Measurements from ENCODE around the gene TBC1D5.
"Not testable (repeated sequence)": the region's sequence is repeated elsewhere in the genome, so short reads cannot be mapped to it uniquely, and the experiment has no call there.

Gene TBC1D5

DNA sequence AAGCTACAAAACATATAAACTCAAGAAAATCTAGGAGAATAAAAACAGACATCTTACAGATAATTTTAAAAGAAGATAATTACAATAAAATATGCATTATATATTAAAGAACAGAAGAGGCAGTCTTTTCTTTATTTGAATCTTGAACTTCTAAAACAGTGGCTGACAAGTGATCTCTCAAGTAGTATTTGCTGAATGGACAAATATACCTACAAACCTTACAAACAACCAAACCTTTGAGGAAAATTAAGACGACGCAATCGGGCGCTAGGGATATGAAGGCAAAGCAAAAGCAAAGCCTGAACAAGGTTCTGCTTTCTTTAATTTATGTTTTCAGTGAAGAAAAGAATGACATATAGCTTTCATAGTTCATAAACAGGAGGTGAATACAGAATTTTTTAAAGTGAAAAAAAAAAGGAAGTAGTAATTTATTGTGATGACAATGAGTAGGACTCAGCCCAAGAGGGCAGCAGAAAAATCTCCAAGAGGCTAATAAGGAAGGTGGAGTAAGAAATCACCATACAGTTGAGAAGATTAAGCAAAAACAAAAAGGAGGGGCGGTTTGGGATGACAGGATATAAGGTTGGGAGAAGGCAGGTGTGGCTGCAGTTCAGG lies 347.8 kb downstream of the TBC1D5 start:
- DNase-seq = no peak

DNA sequence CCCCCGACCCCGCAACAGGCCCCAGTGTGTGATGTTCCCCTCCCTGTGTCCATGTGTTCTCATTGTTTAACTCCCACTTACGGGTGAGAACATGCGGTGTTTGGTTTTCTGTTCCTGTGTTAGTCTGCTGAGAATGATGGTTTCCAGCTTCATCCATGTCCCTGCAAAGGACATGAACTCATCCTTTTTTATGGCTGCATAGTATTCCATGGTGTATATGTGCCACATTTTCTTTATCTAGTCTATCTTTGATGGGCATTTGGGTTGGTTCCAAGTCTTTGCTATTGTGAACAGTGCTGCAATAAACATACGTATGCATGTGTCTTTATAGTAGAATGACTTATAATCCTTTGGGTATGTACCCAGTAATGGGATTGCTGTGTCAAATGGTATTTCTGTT lies 349.9 kb downstream of the TBC1D5 start:
- DNase-seq = not testable (repeated sequence)

DNA sequence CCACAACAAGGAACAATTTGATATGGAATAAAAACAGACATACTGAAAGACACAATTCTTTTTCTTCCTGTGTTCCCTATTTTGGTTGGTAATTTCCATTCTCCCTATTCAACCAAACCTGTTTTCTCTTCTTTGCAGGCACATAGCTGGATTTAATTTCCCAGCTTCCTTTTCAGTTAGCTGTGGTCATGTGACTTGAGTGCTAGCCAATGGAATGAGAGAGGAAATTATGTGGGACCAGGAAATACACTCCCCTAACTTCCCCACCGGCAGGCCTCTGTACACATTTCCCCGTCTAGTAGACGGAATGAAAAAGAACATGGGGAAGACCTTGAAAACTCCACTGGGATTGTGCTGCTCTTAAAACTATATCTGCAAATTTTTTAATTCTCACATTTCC lies 351.6 kb downstream of the TBC1D5 start:
- no peak for DNase-seq

DNA sequence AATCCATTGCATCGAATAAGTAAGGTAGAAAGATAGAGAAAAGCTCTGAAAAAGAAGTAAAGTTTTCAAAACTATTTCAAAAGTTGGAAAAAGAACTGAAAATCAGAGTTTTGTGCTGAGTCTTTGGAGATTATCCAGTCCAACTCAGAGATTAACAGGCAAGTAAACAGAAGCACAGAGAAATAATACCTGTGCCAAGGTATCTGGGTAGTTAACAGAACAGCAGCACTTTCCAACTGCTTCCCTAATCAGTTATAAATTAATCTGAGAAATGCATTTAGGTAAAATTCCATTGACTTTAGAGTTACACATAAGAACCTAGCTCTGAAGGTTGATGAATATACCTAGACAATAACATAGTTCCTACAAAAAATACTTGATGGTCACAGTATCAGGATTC lies 355.3 kb downstream of the TBC1D5 start:
- no peak for DNase-seq

DNA sequence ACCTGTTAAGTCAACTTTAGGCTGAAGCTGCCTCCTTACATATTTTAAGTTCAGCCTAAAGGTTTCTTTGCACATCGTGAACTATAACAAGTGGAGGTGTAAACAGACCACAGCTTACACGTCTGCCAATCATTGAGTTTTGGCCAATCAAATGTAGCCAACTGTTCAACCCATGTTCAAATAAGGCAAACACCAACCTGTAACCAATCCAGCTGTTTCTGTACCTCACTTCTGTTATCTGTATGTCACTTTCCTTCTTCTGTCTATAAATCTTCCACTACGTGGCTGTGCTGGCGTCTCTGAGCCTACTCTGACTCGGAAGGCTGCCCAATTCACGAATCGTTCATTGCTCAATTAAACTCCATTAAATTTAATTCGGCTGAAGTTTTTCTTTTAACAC lies 356.0 kb downstream of the TBC1D5 start:
- no peak for DNase-seq

DNA sequence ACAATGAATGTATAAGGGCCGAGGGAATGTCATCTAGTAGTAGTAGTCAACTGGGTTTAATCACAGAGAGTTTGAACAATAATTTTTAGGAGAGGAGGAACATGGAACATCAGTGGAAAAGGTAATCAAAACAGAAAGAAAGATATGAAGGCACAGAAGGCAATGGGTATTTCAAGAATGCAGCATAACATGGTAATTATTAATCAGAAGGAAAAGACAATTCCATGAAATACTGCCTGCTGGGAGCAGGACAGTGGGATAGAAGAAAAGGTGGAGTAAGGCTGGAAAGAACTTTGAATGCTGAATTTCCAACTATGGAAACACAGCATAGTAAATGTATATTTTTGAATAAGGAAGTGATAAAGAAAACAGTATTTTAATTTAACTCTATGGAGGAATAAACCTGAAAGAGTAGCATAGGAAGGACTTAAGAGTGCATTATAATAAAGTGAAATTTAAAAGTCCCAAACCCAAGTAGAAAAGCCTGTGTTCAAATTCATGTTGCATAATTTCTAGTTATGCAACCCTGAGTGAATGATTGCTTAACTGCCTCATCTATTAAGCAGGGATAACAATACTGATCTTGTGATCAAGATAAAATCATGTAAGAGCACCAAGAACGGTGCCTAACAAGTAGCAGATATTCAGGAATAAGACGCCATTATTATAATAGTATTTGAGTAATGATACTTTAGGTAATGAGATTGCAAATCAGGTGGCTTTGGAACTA lies 357.7 kb downstream of the TBC1D5 start:
- DNase-seq = no peak

DNA sequence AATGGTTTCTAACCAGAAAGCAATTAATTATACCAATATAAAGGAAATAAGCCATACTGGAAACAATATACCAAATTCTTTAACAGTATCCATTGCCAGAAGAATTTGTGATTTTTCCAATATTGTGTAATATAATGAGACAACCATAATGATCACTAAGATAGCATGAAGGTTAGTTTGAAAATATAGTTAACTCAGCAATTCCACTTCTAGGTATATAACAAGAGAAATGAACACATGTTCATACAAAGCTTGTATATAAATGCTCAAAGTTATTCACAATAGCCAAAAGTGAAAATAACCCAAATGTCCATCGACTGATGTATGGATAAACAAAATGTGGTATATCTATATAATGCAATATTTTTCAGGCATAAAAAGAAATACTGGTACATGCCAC lies 369.1 kb downstream of the TBC1D5 start:
- DNase-seq = no peak

DNA sequence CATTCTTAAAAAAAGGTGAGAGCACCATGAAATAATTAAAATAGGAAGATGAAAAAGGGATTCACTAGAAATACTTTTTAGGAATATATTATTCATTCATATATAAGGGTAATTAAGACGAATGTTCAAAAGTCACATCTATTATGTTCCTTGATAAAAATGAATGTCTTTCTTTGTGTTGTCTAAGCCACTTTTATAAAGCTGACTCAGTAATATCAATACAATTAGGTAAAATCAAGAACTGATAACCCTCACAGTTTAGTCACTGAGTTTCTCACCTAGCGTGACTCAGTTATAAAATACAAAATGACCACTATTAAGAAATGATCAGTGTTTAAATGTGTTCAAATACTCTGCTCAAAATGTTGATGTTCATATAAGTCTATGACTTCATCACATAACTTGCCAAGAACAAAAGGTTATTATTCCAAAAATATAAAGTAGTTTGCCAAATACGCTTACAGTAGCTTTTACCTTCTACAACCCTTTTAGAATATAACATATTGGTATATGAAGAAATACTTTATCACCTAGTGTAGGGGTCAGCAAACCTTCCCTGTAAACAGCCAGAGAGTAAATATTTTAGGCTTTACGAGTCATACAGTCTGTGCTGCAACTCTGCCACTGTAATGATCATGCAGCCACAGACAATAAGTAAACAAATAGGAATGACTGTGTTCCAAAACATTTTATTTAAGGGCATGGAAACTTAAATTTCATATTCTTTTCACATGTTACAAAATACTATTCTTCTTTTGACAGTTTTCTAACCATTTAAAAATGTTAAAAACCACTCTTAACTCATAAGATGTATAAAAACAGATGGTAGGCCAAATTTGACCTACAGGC lies 369.8 kb downstream of the TBC1D5 start:
- no peak for DNase-seq

DNA sequence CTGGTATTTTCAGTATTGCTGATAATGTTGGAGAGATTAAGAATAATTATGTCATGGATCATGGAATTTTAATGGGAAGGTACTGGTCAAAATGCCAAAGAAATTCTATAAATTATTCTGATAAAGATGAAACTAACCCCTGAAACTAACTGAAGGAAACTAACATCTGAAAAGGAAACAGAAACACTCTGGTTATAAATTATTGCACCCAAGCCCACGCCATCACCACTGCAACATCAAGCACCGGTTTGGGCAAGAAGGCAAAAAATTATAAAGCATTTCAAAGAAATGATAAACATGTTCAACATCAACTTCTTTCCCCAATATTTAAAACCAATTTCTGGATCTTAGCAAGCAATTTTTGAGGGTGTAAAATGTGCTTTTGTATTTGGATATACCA lies 372.5 kb downstream of the TBC1D5 start:
- no peak for DNase-seq

DNA sequence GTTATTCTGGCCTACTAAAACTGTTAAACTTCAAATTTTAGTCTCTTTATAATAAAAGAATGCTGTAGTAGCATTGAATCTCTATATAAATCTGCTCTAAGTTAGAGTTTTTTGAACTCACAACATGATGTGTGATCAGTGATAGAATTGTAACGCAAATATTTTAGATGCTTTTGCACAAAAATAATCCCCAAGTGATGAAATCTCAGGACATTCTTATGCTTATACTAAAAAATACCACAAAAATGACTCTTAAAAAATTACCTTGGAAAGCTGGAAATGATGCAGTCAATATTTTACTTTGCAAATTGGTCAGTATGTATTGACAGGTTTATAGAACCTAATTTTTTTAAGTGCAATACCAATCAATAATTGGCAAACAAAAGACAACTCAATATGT lies 375.3 kb downstream of the TBC1D5 start:
- DNase-seq = no peak

DNA sequence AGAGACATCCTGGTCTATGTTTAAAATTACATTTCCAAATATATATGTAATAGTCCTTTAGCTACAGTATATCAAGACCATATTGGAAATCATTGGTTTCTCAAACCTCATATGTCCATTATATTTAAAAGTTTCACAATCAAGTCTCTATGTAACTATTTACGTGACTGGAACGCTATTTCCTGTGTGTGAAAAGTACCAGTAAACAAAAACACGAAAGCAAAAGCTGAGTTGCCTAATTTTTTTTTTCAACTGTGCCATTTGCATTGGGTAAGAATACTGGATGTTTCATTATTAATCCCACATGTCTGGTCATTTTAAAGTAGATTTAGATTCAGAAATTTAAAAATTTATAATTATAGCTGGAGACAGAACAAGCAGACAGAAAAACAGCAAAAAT lies 381.4 kb downstream of the TBC1D5 start:
- DNase-seq = no peak

DNA sequence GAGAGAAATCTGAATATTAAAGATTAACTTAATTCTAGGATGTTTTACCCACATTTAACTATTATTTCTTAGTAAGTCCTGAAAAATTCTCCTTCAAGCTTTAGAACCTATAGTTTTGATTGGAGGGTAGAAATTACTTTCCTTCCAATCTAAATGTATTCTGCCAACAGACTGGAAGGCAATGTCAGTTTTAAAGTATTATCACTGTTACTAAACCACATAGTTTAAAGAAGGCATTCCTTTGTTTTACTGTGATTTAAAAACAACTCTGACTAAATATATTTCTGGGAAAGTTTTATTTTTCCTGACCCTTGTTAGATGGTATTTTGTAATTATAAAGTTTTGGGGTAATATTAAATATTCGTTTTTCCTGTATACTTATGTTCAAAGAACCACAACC lies 382.5 kb downstream of the TBC1D5 start:
- DNase-seq = no peak

DNA sequence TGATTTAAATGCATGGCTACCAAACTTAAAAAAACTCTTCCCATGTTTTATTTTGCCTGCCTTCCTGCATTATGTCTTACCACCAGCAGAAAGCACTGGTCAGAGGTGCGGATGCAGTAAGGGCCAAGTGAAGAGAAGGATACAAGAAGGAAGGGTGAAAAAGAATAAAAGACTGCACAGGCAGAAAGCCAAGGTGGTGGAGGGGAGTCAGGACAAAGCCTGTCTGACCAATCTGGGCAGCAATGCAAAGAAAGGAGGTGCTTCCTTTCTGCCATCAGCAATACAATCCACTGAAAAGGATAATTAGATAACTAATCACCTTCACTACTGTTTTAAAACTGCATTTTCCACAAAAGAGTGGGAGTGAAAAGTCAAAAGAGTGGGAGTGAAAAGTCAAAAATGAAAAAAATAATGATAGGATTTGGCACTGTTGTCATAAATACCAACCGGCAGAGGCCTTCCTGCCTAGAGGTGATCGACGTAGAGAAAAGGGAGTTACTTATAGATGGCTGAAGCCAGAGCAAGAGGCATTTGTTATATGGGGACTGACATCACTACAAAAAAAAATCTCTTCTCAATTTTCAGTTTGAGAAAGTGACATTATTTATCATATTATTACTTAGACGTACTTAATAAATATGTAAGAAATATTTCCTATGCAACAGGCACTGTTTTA lies 385.3 kb downstream of the TBC1D5 start:
- DNase-seq = no peak

DNA sequence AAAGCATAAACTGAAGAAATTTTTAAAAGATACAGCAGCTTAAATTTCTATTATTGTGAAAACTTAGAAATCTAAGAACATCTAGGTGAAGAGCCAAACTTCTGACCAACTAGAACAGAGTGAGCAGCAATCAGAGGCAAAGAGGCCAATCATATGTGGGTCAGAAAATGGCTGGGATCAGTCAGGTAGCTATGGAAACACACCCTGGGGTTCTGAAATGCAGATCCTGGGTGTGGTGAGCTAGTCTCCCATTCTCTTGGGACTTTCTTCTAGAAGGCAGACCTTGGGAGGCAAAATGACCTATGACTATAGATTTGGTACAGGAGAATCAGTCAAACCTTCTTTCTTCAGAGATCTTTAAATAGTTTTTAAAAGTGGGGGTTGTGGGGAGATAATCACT lies 385.8 kb downstream of the TBC1D5 start:
- DNase-seq = no peak

DNA sequence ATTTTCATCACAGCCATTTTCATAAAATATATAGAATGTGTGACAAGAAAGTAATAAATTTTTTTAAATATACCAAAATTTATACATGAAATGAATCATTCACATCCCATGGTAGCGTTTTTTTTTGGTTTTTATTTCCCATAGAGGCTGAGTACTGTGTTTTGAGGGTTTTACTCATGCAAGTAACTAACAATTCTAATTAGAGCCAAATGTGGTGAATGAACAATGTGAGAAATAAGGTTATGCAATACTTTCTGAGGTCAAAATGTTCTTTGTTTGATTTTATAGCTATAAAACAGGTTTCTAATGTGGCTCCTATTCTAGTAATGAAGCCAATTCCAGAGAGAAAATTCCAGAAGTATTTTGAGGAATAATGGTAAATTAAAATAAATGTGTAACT lies 386.8 kb downstream of the TBC1D5 start:
- DNase-seq = no peak

DNA sequence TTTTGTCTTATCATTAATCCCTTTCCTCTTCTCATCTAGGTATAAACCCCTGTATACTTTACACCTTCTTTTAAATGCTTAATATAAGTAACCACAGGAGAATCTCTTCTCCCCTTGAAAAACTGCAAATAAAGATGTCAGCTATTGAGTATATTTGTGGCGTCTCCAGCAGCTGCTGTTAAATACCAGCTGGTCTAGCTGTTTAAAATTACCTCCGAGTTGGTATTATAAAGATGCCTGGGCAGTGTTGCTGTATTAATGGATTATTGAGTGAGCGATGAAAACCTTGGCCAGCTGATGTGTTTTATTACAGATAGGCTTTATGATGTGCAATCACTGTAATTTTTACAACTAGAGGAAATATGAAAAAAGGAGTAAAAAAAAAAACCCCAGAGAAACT lies 388.1 kb downstream of the TBC1D5 start:
- DNase-seq = no peak

DNA sequence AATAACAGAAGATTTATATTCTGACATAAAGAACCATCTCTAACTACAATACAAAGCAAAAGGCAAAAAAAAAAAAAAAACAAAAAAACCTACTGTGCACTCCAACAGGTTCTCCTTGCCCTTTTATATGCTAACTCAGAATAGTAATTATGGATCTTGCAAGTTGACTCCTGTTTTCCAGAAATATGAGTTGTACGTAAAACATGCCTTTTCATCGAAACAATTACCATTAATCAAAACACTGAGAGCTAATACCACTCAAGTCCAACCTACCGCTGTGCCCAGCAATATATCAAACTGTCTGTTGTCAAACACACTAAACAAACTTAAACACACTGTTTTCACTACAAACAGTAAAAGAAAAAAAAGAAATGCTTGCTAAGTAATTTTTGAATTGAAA lies 389.8 kb downstream of the TBC1D5 start:
- no peak for DNase-seq

DNA sequence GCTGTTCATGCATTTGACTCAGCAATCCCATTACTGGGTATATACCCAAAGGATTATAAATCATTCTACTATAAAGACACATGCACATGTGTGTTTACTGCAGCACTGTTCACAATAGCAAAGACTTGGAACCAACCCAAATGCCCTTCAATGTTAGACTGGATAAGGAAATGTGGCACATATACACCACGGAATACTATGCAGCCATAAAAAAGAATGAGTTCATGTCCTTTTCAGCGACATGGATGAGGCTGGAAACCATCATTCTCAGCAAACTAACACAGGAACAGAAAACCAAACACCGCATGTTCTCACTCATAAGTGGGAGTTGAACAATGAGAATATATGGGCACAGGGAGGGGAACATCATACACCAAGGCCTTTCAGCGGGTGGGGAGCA lies 391.2 kb downstream of the TBC1D5 start:
- DNase-seq = not testable (repeated sequence)

DNA sequence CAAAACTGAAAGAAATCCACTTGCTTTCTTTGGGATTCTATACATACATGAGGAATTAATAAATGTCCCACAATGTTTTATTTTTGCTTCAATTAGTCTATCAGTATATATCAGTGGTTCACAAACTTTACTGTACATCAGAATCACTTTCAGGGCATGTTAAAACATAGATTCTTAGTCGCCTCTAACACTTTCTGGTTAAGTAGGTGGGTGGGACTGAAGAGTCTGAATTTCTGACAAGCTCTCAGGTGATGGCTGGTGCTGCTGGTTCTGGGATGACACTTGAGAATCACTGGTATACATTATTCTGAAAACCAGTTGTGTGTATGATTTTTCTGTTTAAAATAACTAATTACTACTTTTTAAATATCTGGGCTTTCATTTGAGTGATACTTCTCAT lies 393.3 kb downstream of the TBC1D5 start:
- DNase-seq = no peak

DNA sequence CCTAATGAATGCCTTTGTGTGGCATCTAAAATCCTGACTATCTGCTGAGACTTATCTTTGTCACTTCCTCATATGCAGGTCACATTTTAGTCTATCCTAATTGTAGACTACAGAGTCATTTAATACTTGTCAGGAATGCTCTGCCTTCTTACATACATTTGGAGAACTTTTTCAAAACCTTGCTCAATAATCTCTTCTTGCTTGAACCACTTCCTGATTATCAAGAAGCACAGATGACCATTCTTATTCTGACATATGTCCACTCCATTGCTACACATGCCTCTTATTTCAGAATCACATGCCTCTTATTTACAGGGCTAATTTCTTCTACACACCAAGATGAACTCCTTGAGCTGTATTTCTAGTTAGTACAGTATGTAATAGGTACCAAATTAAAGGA lies 400.3 kb downstream of the TBC1D5 start:
- no peak for DNase-seq

DNA sequence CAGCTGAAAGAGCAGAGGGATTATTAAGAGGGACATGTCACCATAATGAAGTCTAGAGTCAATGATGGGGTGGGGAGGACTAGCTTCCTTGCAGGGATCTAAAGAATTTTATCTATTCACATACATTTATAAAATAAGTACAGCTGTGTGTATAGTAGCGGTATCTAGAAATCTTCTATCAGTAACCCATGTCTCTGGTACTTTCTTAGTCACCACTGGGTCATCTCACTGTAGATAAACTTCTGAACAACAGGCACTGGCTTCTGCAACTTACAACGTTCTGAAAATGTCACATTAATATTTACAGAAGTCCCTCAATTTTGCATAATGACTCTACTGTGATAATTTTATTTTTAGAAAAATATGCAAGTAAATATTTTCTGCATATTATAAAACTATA lies 401.7 kb downstream of the TBC1D5 start:
- DNase-seq = no peak

DNA sequence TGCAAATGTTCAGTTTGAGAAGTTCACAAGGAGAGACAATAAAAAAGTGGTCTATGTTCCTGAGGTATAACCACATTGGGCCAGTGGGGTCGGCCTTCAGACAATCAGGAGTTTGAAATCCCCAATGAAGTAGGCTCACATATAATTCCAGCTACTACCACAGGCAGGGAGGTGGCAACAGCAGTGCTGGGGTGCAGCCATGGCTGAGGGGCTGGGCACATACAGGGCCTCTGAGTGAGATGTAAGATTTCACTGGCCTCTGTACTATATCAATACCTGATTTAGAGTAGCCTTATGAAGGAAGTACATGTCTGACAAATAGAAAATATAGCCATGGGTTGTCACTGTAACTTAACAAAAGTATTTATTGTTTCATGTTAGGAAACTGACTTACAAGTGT lies 402.2 kb downstream of the TBC1D5 start:
- DNase-seq = no peak

DNA sequence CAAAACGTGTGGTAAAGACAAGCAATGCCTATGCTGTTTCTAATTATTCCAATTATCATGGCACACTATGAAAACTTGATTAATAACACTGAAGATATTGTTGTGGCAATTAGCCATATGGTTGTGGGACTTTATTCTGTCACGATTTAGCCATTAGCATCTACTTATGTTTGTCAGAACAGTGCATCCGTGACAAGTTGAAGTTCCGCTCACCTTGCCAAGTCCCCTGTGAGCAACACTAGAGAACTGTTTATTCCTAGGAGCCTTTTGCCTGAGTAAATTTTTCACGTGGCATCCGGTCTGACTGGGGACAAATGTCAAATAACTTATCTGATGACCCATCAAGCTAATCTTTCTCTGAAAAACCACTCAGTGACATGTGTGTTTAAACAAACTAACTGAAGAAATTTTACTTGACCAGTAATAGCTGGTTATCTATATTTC lies 403.3 kb downstream of the TBC1D5 start:
- no peak for DNase-seq

DNA sequence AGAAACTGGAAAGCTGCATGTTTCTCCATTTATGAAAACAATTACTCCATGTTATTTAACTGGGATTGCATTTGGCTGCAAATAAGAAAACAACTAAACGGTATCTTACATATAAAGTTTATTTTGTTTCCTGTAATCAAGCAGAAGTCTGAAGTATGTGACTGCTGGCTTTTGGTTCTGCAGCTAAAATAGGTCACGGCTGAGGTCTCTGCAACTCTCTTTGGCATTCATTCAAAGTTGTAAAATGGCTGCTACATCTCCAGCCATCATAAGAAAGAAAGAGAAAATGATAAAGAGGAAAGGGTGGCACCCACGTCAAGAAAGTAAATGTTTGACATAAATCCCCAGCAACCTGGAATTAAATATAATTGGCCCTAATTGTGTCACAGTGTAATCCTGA lies 406.1 kb downstream of the TBC1D5 start:
- no peak for DNase-seq

Measured in activated CD4-positive, alpha-beta T cell treated with anti-CD3 and anti-CD28 coated beads for 1 hour (primary cell).